Superior temporal gyrus (tissue), 1 donor: Measurements from ENCODE around the gene LSM10.

Source experiments
- DNase-seq: peaks from one replicate; pipeline ENCODE4 v3.0.0-alpha.2; 2016; ENCODE audit errors: extremely low spot score

LSM10 gene

DNA sequence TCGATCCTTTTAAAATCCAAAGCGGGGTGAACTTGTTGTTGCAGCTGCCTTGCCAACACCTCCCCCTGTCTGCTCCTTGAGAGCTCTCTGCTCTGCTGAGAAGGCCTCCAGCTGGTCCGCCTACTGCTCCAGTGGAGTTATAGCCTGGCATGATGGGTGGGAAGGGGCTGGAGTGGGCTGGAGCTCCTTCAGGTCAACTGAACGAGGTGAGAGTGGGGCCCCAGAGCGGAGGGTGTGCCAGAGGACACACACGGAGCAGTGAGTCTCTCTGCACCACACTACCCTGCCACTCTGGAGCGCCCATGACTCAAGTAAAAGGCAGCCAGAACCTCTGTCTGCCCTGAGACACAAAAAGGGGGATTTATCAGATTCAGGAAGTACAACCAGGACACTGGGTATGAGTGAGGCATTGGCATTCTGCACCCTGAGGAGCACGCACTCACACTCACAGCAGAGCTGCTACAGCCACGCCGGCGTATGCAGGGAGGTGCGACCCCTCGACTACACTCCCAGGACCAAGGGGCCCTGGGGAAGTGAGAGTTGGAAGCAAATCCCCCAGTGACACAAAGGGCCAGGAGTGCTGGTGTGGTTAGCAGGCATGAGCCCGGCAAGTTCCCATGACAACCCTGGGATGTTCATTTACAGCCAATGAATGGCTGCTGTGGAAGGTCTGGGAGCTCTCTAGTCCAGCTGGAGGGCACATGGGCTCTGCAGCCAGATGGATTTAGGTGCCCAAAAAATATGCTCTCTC lies 46.3 kb downstream of the LSM10 start:
- no peak for DNase-seq

DNA sequence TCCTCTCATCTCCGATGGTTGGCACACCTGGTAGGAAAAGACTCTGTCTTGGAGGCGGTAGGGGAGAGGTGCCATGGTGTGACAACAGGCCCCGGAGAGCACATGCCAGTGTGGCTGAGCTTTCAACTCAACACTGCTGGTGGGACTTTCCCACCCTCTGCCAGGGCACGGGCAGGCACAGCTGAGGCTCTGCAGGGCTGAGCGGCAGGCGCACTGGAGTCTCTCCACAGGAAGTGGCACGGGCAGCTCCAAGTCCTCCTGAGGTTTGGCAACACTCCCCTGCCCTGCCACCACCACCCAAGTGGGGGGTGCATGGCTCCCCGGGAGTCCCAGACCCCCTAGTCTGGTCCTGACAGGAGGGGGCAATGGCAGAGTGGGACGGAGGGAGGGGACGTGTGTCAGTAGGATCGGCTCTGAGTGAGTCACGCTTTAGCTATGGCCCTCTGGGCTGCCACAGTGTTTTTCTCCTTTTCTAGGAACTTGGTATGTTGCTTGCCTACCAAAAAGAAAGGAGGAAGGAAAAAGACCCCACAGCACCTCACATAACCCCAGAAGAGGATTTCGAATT lies 47.0 kb downstream of the LSM10 start:
- peak; percentile 11 for DNase-seq

DNA sequence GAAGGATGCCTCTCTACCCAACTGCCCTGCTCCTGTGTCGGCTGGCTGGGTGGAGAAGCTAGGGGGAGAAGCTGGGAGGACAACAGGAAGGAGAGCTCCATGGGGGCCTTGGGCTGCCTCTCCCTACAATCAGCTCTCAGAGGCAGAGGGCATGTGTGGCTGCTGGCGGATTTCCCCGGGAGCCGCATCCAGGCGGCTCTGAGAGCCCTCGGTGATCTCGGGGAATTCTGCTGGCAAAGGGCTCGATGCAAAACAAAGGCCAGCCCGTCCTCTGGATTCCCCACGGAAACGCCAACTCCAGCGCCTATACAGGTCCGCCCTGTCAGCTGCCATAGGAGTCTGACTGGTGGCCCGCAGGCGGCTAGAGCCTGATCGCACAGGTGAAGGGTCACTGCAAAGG lies 47.9 kb downstream of the LSM10 start:
- DNase-seq = no peak

DNA sequence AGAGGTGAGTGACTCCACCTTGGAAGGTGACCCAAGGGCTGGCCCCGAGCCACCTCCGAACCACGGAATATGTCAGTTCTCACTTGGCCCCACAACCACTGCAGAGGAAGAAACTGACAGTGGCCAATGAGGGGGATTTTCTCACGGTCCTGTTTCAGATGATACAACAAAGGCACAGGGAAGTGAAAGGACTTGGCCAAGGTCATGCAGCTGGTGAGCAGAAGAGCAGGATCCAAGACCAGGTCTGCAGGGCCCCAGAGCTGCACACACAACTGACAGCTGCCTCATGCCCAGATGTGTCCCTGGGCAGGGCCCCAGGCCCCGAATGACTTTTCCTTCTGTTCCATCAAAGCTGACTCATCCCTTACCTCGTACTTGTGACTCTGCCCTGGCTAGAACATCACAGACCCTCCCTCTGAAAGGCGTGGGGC lies 48.5 kb downstream of the LSM10 start:
- no peak for DNase-seq

DNA sequence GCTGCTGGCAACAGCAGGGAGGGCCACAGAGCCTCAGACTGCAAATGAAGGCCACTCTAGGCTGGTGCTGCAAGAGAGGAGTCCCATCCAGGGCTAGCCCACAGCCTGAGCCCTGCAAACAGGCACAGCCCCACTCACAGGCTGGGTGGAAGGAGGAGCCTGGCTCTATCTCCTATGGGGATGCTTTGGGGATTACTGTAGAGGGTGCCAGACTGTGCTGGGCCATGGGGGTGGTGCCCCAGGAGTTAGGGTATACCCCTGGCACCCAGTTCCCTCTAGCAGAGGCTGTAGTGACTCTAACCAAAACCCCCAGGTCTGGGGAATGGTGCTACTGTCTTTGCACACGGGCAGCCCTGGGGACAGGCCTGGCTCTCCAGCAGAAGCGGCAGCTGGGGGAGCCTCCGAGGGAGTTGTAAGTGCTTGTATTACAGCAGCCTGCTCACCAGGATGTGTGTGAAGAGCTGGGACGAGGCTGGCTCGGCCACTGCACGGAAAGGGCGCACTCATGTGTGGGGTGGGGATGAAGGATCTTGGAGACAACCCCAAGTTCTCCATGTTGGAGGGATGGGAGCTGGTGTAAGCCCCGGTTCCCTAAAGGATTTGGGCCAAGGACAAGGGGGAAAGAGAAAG lies 50.9 kb downstream of the LSM10 start:
- DNase-seq = no peak

DNA sequence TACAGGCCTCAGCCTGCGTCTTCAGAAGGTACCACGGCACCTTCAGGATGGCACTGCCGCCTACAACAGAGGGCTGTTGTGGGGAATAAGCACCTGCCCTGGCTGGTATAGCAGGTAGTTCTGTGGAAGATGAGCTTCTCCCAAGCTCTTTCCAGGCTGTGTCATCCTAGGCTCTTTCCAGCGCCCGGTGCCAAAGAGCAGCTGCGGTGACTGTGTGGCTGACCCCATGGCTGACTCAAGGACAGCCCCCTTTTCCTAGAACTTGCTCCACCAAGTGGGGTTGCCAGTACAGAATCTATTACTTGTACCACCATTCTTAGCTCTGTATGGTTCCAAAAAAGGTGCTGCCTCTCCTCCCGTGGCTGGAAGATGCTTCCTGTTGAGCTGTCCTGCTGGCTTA lies 52.4 kb downstream of the LSM10 start:
- DNase-seq = no peak

DNA sequence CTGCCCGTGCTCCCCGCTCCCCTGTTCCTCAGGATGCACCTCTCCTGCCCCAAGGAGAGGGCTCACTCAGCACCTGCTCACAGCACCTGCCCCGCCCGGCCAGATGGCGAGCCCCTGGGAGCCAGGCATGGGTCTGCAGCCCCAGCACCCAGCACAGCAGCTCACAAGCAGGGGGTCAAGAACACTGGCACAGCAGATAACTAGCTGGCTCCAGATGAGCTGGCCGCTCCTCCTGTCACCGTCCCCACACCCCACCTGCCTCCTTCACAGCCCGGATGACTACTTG lies 53.4 kb downstream of the LSM10 start:
- no peak for DNase-seq

DNA sequence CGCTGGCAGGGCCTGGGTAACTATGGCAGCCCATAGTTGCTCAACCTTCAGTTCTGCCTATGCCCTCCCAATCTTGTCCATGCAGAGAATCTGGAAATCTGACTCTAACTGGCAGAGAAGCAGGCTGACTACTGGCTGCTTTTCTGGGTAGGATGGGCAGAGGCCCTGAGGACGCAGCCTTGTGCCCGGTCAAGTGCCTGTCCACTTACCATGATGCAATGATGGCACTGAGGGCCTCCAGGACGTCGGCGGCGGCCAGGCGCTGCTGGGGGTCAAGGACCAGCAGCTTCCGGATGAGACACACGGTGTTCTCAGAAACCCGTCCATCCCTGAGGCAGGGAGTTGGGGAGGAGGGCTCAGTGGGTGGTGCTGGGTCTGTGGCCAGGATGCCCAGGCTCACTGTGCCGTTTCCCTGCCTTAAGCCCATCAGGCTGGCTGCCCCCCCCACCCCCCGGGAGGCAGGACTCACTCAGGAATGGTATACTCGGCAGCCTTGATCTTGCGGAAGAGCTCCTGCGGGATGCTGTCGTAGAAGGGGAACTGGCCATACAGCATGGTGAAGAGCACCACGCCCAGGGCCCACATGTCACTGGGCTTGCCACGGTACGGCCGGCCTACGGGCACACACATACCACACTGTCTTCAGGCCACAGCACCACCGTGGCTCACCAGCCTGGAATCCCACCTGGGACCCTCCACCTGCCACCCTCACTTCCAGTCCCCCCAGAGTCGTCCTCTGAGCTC lies 53.9 kb downstream of the LSM10 start:
- no peak for DNase-seq
